ENCODE data around the gene MACROD2.

GRCh38 chr20:14342918-14343317 lies 347.6 kb downstream of the MACROD2 start:
- TF ChIP-seq CTCF (IDR thresholded peaks at IDR 0.05) (no peak), POLR2A (IDR thresholded peaks at IDR 0.05) (no peak)

All from body of pancreas (tissue), 4 donors.